ENCODE data around the gene SIRT1. TPM values are rescaled to one million over a fixed set of nuclear protein-coding genes. Genes with fewer than 3 reads are reported as not detected.
A peak's percentile ranks its signal among the peaks of the same experiment; 100 is the strongest.

SIRT1 gene
- total RNA-seq, 1 experiment from 2014 or later = 83.8 TPM

GRCh38 chr10:67914777-67915340, 30.4 kb downstream of the SIRT1 start:
- TF ChIP-seq, protein P1, sequence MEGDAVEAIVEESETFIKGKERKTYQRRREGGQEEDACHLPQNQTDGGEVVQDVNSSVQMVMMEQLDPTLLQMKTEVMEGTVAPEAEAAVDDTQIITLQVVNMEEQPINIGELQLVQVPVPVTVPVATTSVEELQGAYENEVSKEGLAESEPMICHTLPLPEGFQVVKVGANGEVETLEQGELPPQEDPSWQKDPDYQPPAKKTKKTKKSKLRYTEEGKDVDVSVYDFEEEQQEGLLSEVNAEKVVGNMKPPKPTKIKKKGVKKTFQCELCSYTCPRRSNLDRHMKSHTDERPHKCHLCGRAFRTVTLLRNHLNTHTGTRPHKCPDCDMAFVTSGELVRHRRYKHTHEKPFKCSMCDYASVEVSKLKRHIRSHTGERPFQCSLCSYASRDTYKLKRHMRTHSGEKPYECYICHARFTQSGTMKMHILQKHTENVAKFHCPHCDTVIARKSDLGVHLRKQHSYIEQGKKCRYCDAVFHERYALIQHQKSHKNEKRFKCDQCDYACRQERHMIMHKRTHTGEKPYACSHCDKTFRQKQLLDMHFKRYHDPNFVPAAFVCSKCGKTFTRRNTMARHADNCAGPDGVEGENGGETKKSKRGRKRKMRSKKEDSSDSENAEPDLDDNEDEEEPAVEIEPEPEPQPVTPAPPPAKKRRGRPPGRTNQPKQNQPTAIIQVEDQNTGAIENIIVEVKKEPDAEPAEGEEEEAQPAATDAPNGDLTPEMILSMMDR (conservative IDR thresholded peaks at IDR 0.05) = no peak
- Mint-ChIP-seq H3K4me3 (no peak overlapping the region; a peak in 1 of 5 replicates), H3K4me1 (peaks cover 10 to 14% of the 10 kb centered on the region in 2 experiments), H3K27me3 (ENCODE audit: low read depth) (no peaks in the 10 kb centered on the region), H3K9me3 (no peaks in the 10 kb centered on the region), H3K27ac (peak overlapping the region in 2 of 3 experiments; percentile 7 to 69; a peak in 6 of 7 replicates), H3K36me3 (ENCODE audit: insufficient read depth in 1 of 3, low read depth in 3 of 3) (peaks cover 27 to 73% (median 61%) of the 10 kb centered on the region in 3 experiments; a peak in 6 of 7 replicates)
- Histone ChIP-seq H2AK5ac (ENCODE audit: insufficient read length, low read length) (no peak overlapping the region), H4K5ac (ENCODE audit: insufficient read length, low read depth, low read length) (no peak overlapping the region), H3T11ph (ENCODE audit: low read length) (no peak overlapping the region), H4K8ac (replicated peaks; ENCODE audit: insufficient read length, low read depth, low read length) (no peak overlapping the region), H2BK5ac (ENCODE audit: insufficient read length, low read length) (no peak overlapping the region), H3K4ac (ENCODE audit: low read depth, low read length) (no peak overlapping the region), H2AFZ (ENCODE audit: low read length) (no peak overlapping the region), H2BK15ac (ENCODE audit: low read depth, low read length) (no peak overlapping the region), H3K4me2 (ENCODE audit: insufficient read depth, insufficient read length, low read length) (no peak overlapping the region), H3K56ac (ENCODE audit: insufficient read length, low read depth, low read length) (no peak overlapping the region), H3K23ac (ENCODE audit: insufficient read length, low read depth, low read length) (no peak overlapping the region), H3K79me2 (ENCODE audit: insufficient read depth, low read length) (no peaks in the 10 kb centered on the region), H2BK120ac (ENCODE audit: low read depth, low read length, poor library complexity, severe bottlenecking) (no peak overlapping the region), H3K27me3 (ENCODE audit: insufficient read depth, low read length) (no peaks in the 10 kb centered on the region), H3K79me1 (ENCODE audit: insufficient read depth, low read depth, low read length, poor library complexity, severe bottlenecking) (no peaks in the 10 kb centered on the region), H3K14ac (ENCODE audit: insufficient read depth, low read length) (no peak overlapping the region), H3K18ac (ENCODE audit: insufficient read length, low read depth, low read length) (no peak overlapping the region), H3K23me2 (ENCODE audit: insufficient read length, low read depth, low read length, poor library complexity, severe bottlenecking) (no peaks in the 10 kb centered on the region), H3K9me3 (ENCODE audit: control insufficient read depth, low read depth, low read length) (no peaks in the 10 kb centered on the region), H2BK12ac (ENCODE audit: insufficient read length, low read depth, low read length) (no peak overlapping the region), H3K27ac (ENCODE audit: insufficient read length, low read depth, low read length) (no peak overlapping the region), H2BK20ac (ENCODE audit: low read depth, low read length, poor library complexity, severe bottlenecking) (no peak overlapping the region), H3K9ac (ENCODE audit: extremely low read depth, insufficient read length, low read length) (no peak overlapping the region), H4K91ac (ENCODE audit: insufficient read length, low read depth, low read length) (no peak overlapping the region), H3K4me1 (ENCODE audit: insufficient read depth, low read length) (no peaks in the 10 kb centered on the region), H4K20me1 (ENCODE audit: control insufficient read depth, insufficient read depth, insufficient read length) (no peaks in the 10 kb centered on the region)
- no CpG with 5 or more reads among the region's 8 CpGs for WGBS (ENCODE audit: extremely low coverage, insufficient read length, low lambda C conversion rate)
- DNase-seq = no peak
